ENCODE results near the gene NDST3.

The NDST3 gene

GRCh38 chr4:118046323-118046722 is 12.0 kb downstream of the NDST3 start:
- no peak for TF ChIP-seq POLR2A (IDR thresholded peaks at IDR 0.05; ENCODE audit: extremely low read depth, insufficient read length)
- TF ChIP-seq CTCF (IDR thresholded peaks at IDR 0.05; ENCODE audit: low read depth, low read length) = no peak
- no peak for TF ChIP-seq MAX (IDR thresholded peaks at IDR 0.05; ENCODE audit: low read depth, low read length)
- TF ChIP-seq MYC (IDR thresholded peaks at IDR 0.05; ENCODE audit: low read depth, low read length) = no peak
- no peak for DNase-seq (ENCODE audit: low read depth)
- H3K4me3 ChIP-seq (ENCODE audit: low read depth, low read length) = no peak overlapping the region

GRCh38 chr4:118047043-118047442 is 12.8 kb downstream of the NDST3 start:
- no peak overlapping the region for H3K4me3 ChIP-seq (ENCODE audit: low read depth, low read length)
- TF ChIP-seq MYC (IDR thresholded peaks at IDR 0.05; ENCODE audit: low read depth, low read length) = no peak
- no peak for TF ChIP-seq CTCF (IDR thresholded peaks at IDR 0.05; ENCODE audit: low read depth, low read length)
- no peak for DNase-seq (ENCODE audit: low read depth)

GRCh38 chr4:118058955-118059354 is 24.7 kb downstream of the NDST3 start:
- no peak overlapping the region for H3K4me3 ChIP-seq (ENCODE audit: low read depth, low read length)
- no peak for DNase-seq (ENCODE audit: low read depth)
- TF ChIP-seq CTCF (IDR thresholded peaks at IDR 0.05; ENCODE audit: low read depth, low read length) (no peak), POLR2A (IDR thresholded peaks at IDR 0.05; ENCODE audit: extremely low read depth, insufficient read length) (no peak), MAX (IDR thresholded peaks at IDR 0.05; ENCODE audit: low read depth, low read length) (no peak), MYC (IDR thresholded peaks at IDR 0.05; ENCODE audit: low read depth, low read length) (no peak)

GRCh38 chr4:118059397-118059796 is 25.1 kb downstream of the NDST3 start:
- H3K4me3 ChIP-seq (ENCODE audit: low read depth, low read length) = no peak overlapping the region
- TF ChIP-seq MAX (IDR thresholded peaks at IDR 0.05; ENCODE audit: low read depth, low read length) = no peak
- no peak for TF ChIP-seq CTCF (IDR thresholded peaks at IDR 0.05; ENCODE audit: low read depth, low read length)
- TF ChIP-seq POLR2A (IDR thresholded peaks at IDR 0.05; ENCODE audit: extremely low read depth, insufficient read length) = no peak
- TF ChIP-seq MYC (IDR thresholded peaks at IDR 0.05; ENCODE audit: low read depth, low read length) = no peak
- DNase-seq (ENCODE audit: low read depth) = no peak

- DNase-seq (ENCODE audit: low read depth) = peak; percentile 60
- H3K4me3 ChIP-seq (ENCODE audit: low read depth, low read length) = no peak overlapping the region
- TF ChIP-seq POLR2A (IDR thresholded peaks at IDR 0.05; ENCODE audit: extremely low read depth, insufficient read length) (no peak), CTCF (IDR thresholded peaks at IDR 0.05; ENCODE audit: low read depth, low read length) (peak; percentile 57)
These were observed 42.9 kb downstream of the NDST3 start for GRCh38 chr4:118076958-118077766.

- DNase-seq (ENCODE audit: low read depth) = no peak
- TF ChIP-seq MAX (IDR thresholded peaks at IDR 0.05; ENCODE audit: low read depth, low read length) = no peak
- H3K4me3 ChIP-seq (ENCODE audit: low read depth, low read length) = no peak overlapping the region
These were observed 43.5 kb downstream of the NDST3 start for GRCh38 chr4:118077767-118078105.

Measured in NB4 (cell line).